ENCODE data around the gene ULK2.
"Not testable (repeated sequence)": the region's sequence is repeated elsewhere in the genome, so short reads cannot be mapped to it uniquely, and the experiment has no call there.

Gene ULK2

GRCh38 chr17:19897903-19898302, 30.2 kb upstream of the ULK2 start:
- Histone ChIP-seq H3K9ac (ENCODE audit: low read length) (peak overlapping the region; percentile 54), H3K9me3 (ENCODE audit: control insufficient read depth, low read length) (no peaks in the 10 kb centered on the region), H3K27me3 (ENCODE audit: control insufficient read depth in 1 of 2, insufficient read depth in 1 of 2, low read length in 2 of 2) (no peaks in the 10 kb centered on the region), H3K27ac (ENCODE audit: low read length, poor library complexity, severe bottlenecking) (no peak overlapping the region), H3K18ac (ENCODE audit: low read depth in 1 of 2, low read length in 2 of 2) (peak overlapping the region in 1 of 2 experiments; percentile 4), H3K4me1 (ENCODE audit: control insufficient read depth, insufficient read depth, low read depth, low read length) (peaks cover 2% of the 10 kb centered on the region), H3K23ac (ENCODE audit: low read length in 2 of 2) (no peak overlapping the region), H2AK5ac (ENCODE audit: low read length, severe bottlenecking) (no peak overlapping the region), H2AFZ (ENCODE audit: low read depth, low read length) (no peak overlapping the region), H2BK12ac (ENCODE audit: low read length in 2 of 2) (no peak overlapping the region), H3K36me3 (ENCODE audit: control insufficient read depth in 1 of 2, insufficient read depth in 2 of 2, low read depth in 1 of 2, low read length in 2 of 2) (peaks cover 16 to 24% of the 10 kb centered on the region in 2 experiments), H4K8ac (ENCODE audit: low read length) (no peak overlapping the region), H2BK120ac (ENCODE audit: low read depth, low read length) (no peak overlapping the region), H2BK15ac (ENCODE audit: low read depth, poor library complexity, severe bottlenecking) (no peak overlapping the region), H4K91ac (ENCODE audit: low read length) (no peak overlapping the region), H3K4ac (ENCODE audit: low read depth in 1 of 2, low read length in 2 of 2) (no peak overlapping the region), H3K4me3 (ENCODE audit: insufficient read depth in 1 of 2, low read depth in 1 of 2, low read length in 2 of 2) (no peak overlapping the region), H3K4me2 (ENCODE audit: low read length, poor library complexity, severe bottlenecking) (no peak overlapping the region), H2BK5ac (ENCODE audit: low read depth, low read length, poor library complexity, severe bottlenecking) (no peak overlapping the region), H3K14ac (ENCODE audit: low read length in 2 of 2) (no peak overlapping the region), H3K79me1 (replicated peaks; ENCODE audit: low read length, poor library complexity, severe bottlenecking) (peaks cover 3% of the 10 kb centered on the region)
- peak; percentile 90 for DNase-seq
- 87% methylated on average over 2 of the region's 2 CpGs for WGBS

- peaks cover 2% of the 10 kb centered on the region for H3K4me1 ChIP-seq (ENCODE audit: control insufficient read depth, insufficient read depth, low read depth, low read length)
- H3K9me3 ChIP-seq (ENCODE audit: control insufficient read depth, low read length), result no peaks in the 10 kb centered on the region
- H3K14ac ChIP-seq (ENCODE audit: low read length in 2 of 2), result no peak overlapping the region
- H3K27ac ChIP-seq (ENCODE audit: low read length, poor library complexity, severe bottlenecking), result no peak overlapping the region
- no peak overlapping the region for H2BK12ac ChIP-seq (ENCODE audit: low read length in 2 of 2)
- no peak overlapping the region for H3K4ac ChIP-seq (ENCODE audit: low read depth in 1 of 2, low read length in 2 of 2)
- no peak overlapping the region for H4K91ac ChIP-seq (ENCODE audit: low read length)
- H3K4me2 ChIP-seq (ENCODE audit: low read length, poor library complexity, severe bottlenecking), result no peak overlapping the region
- H2BK120ac ChIP-seq (ENCODE audit: low read depth, low read length), result no peak overlapping the region
- no peak overlapping the region for H2BK15ac ChIP-seq (ENCODE audit: low read depth, poor library complexity, severe bottlenecking)
- H3K9ac ChIP-seq (ENCODE audit: low read length), result peak overlapping the region; percentile 54
- no peak overlapping the region for H2AFZ ChIP-seq (ENCODE audit: low read depth, low read length)
- H3K27me3 ChIP-seq (ENCODE audit: control insufficient read depth in 1 of 2, insufficient read depth in 1 of 2, low read length in 2 of 2), result no peaks in the 10 kb centered on the region
- no peak overlapping the region for H3K4me3 ChIP-seq (ENCODE audit: insufficient read depth in 1 of 2, low read depth in 1 of 2, low read length in 2 of 2)
- no peak overlapping the region for H2BK5ac ChIP-seq (ENCODE audit: low read depth, low read length, poor library complexity, severe bottlenecking)
- no peak overlapping the region for H4K8ac ChIP-seq (ENCODE audit: low read length)
- peaks cover 3% of the 10 kb centered on the region for H3K79me1 ChIP-seq (replicated peaks; ENCODE audit: low read length, poor library complexity, severe bottlenecking)
- H3K23ac ChIP-seq (ENCODE audit: low read length in 2 of 2), result no peak overlapping the region
- whole genome bisulfite sequencing, result 98% methylated on average over 8 of the region's 8 CpGs
- H3K36me3 ChIP-seq (ENCODE audit: control insufficient read depth in 1 of 2, insufficient read depth in 2 of 2, low read depth in 1 of 2, low read length in 2 of 2), result peaks cover 14 to 24% of the 10 kb centered on the region in 2 experiments
- H2AK5ac ChIP-seq (ENCODE audit: low read length, severe bottlenecking), result no peak overlapping the region
- peak overlapping the region in 1 of 2 experiments; percentile 4 for H3K18ac ChIP-seq (ENCODE audit: low read depth in 1 of 2, low read length in 2 of 2)
- peak; percentile 34 for DNase-seq
Observed at GRCh38 chr17:19897090-19897837, 29.5 kb upstream of the ULK2 start.

GRCh38 chr17:19896679-19897078, 28.9 kb upstream of the ULK2 start:
- no peak overlapping the region for H3K23ac ChIP-seq (ENCODE audit: low read length in 2 of 2)
- no peak overlapping the region for H4K8ac ChIP-seq (ENCODE audit: low read length)
- no peak overlapping the region for H3K4ac ChIP-seq (ENCODE audit: low read depth in 1 of 2, low read length in 2 of 2)
- H3K18ac ChIP-seq (ENCODE audit: low read depth in 1 of 2, low read length in 2 of 2), result no peak overlapping the region
- H3K4me1 ChIP-seq (ENCODE audit: control insufficient read depth, insufficient read depth, low read depth, low read length), result peaks cover 2% of the 10 kb centered on the region
- H3K9ac ChIP-seq (ENCODE audit: low read length), result no peak overlapping the region
- H3K9me3 ChIP-seq (ENCODE audit: control insufficient read depth, low read length), result no peaks in the 10 kb centered on the region
- 98% methylated on average over 1 of the region's 2 CpGs for WGBS
- no peak overlapping the region for H3K4me3 ChIP-seq (ENCODE audit: insufficient read depth in 1 of 2, low read depth in 1 of 2, low read length in 2 of 2)
- H2AFZ ChIP-seq (ENCODE audit: low read depth, low read length), result no peak overlapping the region
- no peak overlapping the region for H2BK12ac ChIP-seq (ENCODE audit: low read length in 2 of 2)
- no peak overlapping the region for H3K4me2 ChIP-seq (ENCODE audit: low read length, poor library complexity, severe bottlenecking)
- H3K14ac ChIP-seq (ENCODE audit: low read length in 2 of 2), result no peak overlapping the region
- H3K36me3 ChIP-seq (ENCODE audit: control insufficient read depth in 1 of 2, insufficient read depth in 2 of 2, low read depth in 1 of 2, low read length in 2 of 2), result peaks cover 14 to 21% of the 10 kb centered on the region in 2 experiments
- no peak overlapping the region for H2BK15ac ChIP-seq (ENCODE audit: low read depth, poor library complexity, severe bottlenecking)
- no peak overlapping the region for H2BK120ac ChIP-seq (ENCODE audit: low read depth, low read length)
- peaks cover 3% of the 10 kb centered on the region for H3K79me1 ChIP-seq (replicated peaks; ENCODE audit: low read length, poor library complexity, severe bottlenecking)
- no peak overlapping the region for H2AK5ac ChIP-seq (ENCODE audit: low read length, severe bottlenecking)
- no peak for DNase-seq
- H3K27me3 ChIP-seq (ENCODE audit: control insufficient read depth in 1 of 2, insufficient read depth in 1 of 2, low read length in 2 of 2), result no peaks in the 10 kb centered on the region
- H2BK5ac ChIP-seq (ENCODE audit: low read depth, low read length, poor library complexity, severe bottlenecking), result no peak overlapping the region
- no peak overlapping the region for H3K27ac ChIP-seq (ENCODE audit: low read length, poor library complexity, severe bottlenecking)
- no peak overlapping the region for H4K91ac ChIP-seq (ENCODE audit: low read length)

- not testable (repeated sequence) for H4K8ac ChIP-seq (ENCODE audit: low read length); H4K91ac ChIP-seq (ENCODE audit: low read length); H2AK5ac ChIP-seq (ENCODE audit: low read length, severe bottlenecking); H2BK12ac ChIP-seq (ENCODE audit: low read length in 2 of 2); H2BK15ac ChIP-seq (ENCODE audit: low read depth, poor library complexity, severe bottlenecking); H2BK5ac ChIP-seq (ENCODE audit: low read depth, low read length, poor library complexity, severe bottlenecking); H3K27me3 ChIP-seq (ENCODE audit: control insufficient read depth in 1 of 2, insufficient read depth in 1 of 2, low read length in 2 of 2); H2AFZ ChIP-seq (ENCODE audit: low read depth, low read length); H3K14ac ChIP-seq (ENCODE audit: low read length in 2 of 2); H3K4ac ChIP-seq (ENCODE audit: low read depth in 1 of 2, low read length in 2 of 2); H3K4me3 ChIP-seq (ENCODE audit: insufficient read depth in 1 of 2, low read depth in 1 of 2, low read length in 2 of 2); H3K79me1 ChIP-seq (replicated peaks; ENCODE audit: low read length, poor library complexity, severe bottlenecking); H3K4me2 ChIP-seq (ENCODE audit: low read length, poor library complexity, severe bottlenecking); H3K23ac ChIP-seq (ENCODE audit: low read length in 2 of 2); H3K9ac ChIP-seq (ENCODE audit: low read length); H3K18ac ChIP-seq (ENCODE audit: low read depth in 1 of 2, low read length in 2 of 2); H3K9me3 ChIP-seq (ENCODE audit: control insufficient read depth, low read length); H3K27ac ChIP-seq (ENCODE audit: low read length, poor library complexity, severe bottlenecking); H3K36me3 ChIP-seq (ENCODE audit: control insufficient read depth in 1 of 2, insufficient read depth in 2 of 2, low read depth in 1 of 2, low read length in 2 of 2); H2BK120ac ChIP-seq (ENCODE audit: low read depth, low read length); H3K4me1 ChIP-seq (ENCODE audit: control insufficient read depth, insufficient read depth, low read depth, low read length)
- 75% methylated on average over 5 of the region's 5 CpGs for WGBS
- DNase-seq, result peak; percentile 64
Observed at GRCh38 chr17:19890554-19890953, 22.8 kb upstream of the ULK2 start.

Measured in mesenchymal stem cell (in vitro differentiated cells and primary cell).